ENCODE results near the gene TRRAP.

The TRRAP gene

DNA sequence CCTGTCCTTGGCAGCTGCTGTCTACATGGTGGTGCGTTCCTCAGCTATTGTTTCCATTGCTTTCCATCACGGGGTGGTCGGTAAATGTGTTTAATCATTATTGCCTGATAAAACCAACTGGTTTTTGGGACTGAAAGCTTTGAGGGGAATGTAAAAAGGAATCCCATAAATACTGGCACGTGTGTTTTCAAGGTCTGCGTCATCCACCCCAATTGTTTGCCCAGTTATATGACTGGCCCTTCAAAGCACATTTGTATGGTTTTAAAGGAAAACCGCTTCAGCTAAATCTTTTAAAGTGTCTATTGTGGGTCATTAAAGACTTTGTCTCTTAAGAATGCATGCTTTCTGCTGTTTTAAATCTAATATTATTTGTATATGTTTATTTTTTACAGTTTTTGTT is 65.0 kb downstream of the TRRAP start:
- H3K27me3 Mint-ChIP-seq (ENCODE audit: low read depth): no peaks in the 10 kb centered on the region
- H3K4me3 Mint-ChIP-seq: no peak overlapping the region
- TF ChIP-seq, protein P1, sequence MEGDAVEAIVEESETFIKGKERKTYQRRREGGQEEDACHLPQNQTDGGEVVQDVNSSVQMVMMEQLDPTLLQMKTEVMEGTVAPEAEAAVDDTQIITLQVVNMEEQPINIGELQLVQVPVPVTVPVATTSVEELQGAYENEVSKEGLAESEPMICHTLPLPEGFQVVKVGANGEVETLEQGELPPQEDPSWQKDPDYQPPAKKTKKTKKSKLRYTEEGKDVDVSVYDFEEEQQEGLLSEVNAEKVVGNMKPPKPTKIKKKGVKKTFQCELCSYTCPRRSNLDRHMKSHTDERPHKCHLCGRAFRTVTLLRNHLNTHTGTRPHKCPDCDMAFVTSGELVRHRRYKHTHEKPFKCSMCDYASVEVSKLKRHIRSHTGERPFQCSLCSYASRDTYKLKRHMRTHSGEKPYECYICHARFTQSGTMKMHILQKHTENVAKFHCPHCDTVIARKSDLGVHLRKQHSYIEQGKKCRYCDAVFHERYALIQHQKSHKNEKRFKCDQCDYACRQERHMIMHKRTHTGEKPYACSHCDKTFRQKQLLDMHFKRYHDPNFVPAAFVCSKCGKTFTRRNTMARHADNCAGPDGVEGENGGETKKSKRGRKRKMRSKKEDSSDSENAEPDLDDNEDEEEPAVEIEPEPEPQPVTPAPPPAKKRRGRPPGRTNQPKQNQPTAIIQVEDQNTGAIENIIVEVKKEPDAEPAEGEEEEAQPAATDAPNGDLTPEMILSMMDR (IDR thresholded peaks at IDR 0.05; ENCODE audit: unreplicated experiment in 3 of 3): no peak
- H3K27ac Mint-ChIP-seq: no peak overlapping the region
- H3K4me1 Mint-ChIP-seq: peaks cover 6% of the 10 kb centered on the region
- H3K36me3 Mint-ChIP-seq (ENCODE audit: low read depth): peaks cover 65% of the 10 kb centered on the region
- H3K9me3 Mint-ChIP-seq: no peaks in the 10 kb centered on the region

DNA sequence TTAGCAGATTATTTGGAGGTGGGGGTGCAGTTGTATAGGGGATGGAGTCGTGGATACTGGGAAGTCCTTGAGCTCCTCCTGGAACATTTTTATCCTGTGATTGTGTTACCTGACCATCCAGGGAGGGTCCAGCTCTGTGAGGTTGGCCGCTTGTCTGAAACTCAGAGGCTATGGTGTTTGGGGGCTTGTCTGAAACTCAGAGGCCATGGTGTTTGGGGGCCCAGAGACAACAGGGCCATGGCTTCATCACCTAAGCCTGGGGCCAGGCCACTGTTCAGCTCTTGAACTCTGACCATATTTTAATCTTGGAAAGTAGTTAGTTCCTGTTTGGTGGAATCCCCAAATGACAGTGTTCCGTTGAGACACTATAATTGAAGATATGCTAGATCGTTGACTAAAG is 66.1 kb downstream of the TRRAP start:
- H3K4me3 Mint-ChIP-seq: no peak overlapping the region
- no peaks in the 10 kb centered on the region for H3K9me3 Mint-ChIP-seq
- no peak overlapping the region for H3K27ac Mint-ChIP-seq
- TF ChIP-seq, protein P1 (IDR thresholded peaks at IDR 0.05; ENCODE audit: unreplicated experiment in 3 of 3): no peak
- peaks cover 6% of the 10 kb centered on the region for H3K4me1 Mint-ChIP-seq
- H3K27me3 Mint-ChIP-seq (ENCODE audit: low read depth): no peaks in the 10 kb centered on the region
- H3K36me3 Mint-ChIP-seq (ENCODE audit: low read depth): peaks cover 61% of the 10 kb centered on the region

DNA sequence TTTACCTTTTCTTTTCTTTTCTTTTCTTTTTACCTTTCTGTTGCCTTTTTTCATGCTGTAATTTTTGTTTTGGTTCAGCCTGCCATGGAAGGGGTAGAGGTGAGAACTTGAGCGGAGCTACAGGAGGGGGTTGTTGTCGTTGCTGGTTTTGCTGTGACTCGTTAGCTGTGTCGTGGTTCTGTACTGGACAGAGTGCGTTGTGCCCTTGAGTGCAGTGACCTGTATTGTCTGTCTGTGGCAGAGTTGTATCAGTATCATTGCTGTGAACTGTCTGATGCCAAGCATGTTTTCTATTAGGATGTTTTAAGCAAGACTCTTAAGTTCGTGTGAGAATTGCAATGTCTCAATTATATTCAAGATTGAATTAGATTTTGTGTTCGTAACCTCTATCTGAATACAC is 67.5 kb downstream of the TRRAP start:
- Mint-ChIP-seq H3K4me3 (no peak overlapping the region), H3K27ac (no peak overlapping the region), H3K36me3 (ENCODE audit: low read depth) (peaks cover 67% of the 10 kb centered on the region), H3K4me1 (no peaks in the 10 kb centered on the region), H3K27me3 (ENCODE audit: low read depth) (no peaks in the 10 kb centered on the region), H3K9me3 (no peaks in the 10 kb centered on the region)
- TF ChIP-seq, protein P1 (IDR thresholded peaks at IDR 0.05; ENCODE audit: unreplicated experiment in 3 of 3): no peak

DNA sequence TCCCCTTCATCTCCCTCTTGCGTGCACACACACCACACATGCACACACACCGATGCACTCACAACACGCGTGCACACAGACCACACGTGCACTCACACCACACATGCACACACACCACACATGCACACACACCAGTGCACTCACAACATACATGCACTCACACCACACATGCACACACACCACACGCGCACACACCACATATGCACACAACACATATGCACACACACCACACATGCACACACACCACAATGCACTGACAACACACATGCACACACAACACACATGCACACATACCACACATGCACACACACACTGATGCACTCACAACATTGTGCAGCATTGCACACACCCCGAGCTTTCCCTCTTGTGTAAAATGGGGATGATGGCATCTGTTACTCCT is 68.1 kb downstream of the TRRAP start:
- TF ChIP-seq, protein P1 (IDR thresholded peaks at IDR 0.05; ENCODE audit: unreplicated experiment in 3 of 3): no peak
- Mint-ChIP-seq H3K27ac (peak overlapping the region in 1 of 3 experiments; percentile 3), H3K36me3 (ENCODE audit: low read depth) (peaks cover 67% of the 10 kb centered on the region), H3K27me3 (ENCODE audit: low read depth) (no peaks in the 10 kb centered on the region), H3K4me1 (no peaks in the 10 kb centered on the region), H3K9me3 (no peaks in the 10 kb centered on the region), H3K4me3 (no peak overlapping the region)

DNA sequence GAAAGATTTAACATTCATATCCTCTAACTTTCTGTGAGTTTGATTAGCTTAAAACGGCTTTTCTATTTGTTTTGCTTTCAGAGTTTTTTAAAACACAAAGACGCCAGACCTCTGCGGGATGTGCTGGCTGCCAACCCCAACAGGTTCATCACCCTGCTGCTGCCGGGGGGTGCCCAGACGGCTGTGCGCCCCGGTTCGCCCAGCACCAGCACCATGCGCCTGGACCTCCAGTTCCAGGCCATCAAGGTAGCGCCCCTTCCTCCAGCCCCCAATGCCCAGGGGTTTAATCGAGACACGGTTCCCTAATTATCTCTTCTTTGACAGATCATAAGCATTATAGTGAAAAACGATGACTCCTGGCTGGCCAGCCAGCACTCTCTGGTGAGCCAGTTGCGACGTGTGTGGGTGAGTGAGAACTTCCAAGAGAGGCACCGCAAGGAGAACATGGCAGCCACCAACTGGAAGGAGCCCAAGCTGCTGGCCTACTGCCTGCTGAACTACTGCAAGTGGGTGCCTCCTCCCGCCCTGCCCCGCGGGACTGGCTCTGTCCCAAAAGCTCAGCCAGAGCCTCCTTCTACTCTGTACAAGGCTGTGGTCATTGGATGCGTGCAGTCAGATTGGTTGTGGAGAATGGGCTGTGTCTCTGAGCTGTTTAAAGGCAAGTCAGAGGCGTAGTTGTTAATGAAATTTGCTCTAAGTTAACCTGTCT is 71.2 kb downstream of the TRRAP start:
- Mint-ChIP-seq H3K36me3 (ENCODE audit: low read depth) (peaks cover 79% of the 10 kb centered on the region), H3K9me3 (no peaks in the 10 kb centered on the region), H3K4me1 (no peaks in the 10 kb centered on the region), H3K4me3 (no peak overlapping the region), H3K27ac (no peak overlapping the region), H3K27me3 (ENCODE audit: low read depth) (no peaks in the 10 kb centered on the region)
- TF ChIP-seq, protein P1 (IDR thresholded peaks at IDR 0.05; ENCODE audit: unreplicated experiment in 3 of 3): no peak

DNA sequence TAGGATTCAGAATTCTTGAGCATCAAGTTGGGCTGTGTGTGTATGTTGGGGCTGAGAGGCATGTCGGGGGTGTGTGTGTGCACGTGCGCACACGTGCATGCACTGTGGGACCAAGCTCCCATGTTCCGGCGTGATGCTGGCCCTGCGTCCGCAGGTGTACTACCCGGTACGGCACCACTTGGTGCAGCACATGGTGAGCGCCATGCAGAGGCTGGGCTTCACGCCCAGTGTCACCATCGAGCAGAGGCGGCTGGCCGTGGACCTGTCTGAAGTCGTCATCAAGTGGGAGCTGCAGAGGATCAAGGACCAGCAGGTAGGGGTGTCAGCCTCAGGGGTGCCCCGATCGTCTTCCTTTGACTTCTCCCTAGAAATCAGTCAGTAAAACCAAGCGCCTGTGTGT is 77.7 kb downstream of the TRRAP start:
- H3K4me3 Mint-ChIP-seq: no peak overlapping the region
- H3K27ac Mint-ChIP-seq: no peak overlapping the region
- H3K4me1 Mint-ChIP-seq: no peaks in the 10 kb centered on the region
- peaks cover 88% of the 10 kb centered on the region for H3K36me3 Mint-ChIP-seq (ENCODE audit: low read depth)
- no peaks in the 10 kb centered on the region for H3K9me3 Mint-ChIP-seq
- H3K27me3 Mint-ChIP-seq (ENCODE audit: low read depth): no peaks in the 10 kb centered on the region
- TF ChIP-seq, protein P1 (IDR thresholded peaks at IDR 0.05; ENCODE audit: unreplicated experiment in 3 of 3): no peak

All from nephron (organoid).